Stimulated activated naive CD4-positive, alpha-beta T cell (primary cell): ENCODE results near the gene KLK15.
"Not testable (repeated sequence)": the region's sequence is repeated elsewhere in the genome, so short reads cannot be mapped to it uniquely, and the experiment has no call there.

Experiments
- DNase-seq, 6 experiments: peaks; one replicate each; lab custom pipeline; 2025; lab: John Stamatoyannopoulos, UW

Gene KLK15

DNA sequence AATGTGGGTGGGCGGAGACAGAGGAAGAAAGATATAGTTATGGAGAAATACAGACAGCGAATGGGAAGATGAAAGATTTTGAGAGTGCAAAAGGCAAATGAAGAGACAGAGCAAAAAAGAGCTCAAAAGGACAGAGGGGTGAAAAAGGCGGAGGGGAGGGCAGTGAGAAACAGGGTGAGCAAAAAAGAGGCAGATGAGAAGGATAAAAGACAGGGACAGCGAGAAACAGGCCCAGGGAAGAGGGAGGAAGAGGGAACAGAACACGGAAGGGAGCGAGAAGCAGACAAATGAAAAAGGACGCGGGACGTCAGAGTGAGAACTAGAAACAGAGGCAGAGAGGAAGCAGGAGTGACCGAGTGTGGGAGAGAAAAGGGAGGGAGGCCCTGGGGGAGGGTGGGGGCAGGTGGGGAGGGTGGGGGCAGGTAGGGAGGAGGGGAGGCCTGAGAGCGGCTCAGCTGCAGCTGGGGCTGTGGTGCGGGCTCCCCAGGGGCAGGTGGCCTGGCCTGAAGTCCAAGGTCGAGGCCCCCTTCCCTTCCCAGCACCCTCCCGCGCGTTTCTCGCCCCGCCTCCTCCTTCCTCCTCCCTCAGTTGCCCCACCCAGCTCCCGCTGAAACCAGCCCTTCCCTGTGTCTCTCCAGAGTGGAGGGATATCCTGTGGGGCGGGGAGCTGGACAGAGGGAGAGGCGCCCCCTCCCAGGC lies 12.7 kb downstream of the KLK15 start:
- no peak for DNase-seq

GRCh38 chr19:50820086-50820485 lies 13.3 kb downstream of the KLK15 start:
- no peak for DNase-seq

DNA sequence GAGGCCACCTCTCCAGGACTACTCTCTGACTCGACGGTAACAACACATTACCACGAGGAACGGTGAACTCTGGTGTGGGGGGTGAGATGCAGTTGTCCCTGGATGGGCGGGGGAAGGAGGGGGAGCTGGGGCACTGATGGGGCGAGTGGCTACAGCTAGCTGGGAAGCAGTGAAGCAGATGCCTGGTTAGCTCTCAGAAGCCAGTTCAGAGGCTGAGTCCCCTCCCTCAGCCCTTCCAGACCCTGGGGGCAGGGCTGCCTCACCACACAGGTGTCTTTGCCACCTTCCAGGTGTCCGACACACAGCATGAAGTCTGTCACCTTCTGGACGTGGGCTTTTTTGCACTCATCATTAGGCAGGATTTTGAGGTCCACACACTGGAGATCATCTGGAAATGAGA lies 13.7 kb downstream of the KLK15 start:
- no peak for DNase-seq

GRCh38 chr19:50818859-50819472 lies 14.4 kb downstream of the KLK15 start:
- no peak for DNase-seq

DNA sequence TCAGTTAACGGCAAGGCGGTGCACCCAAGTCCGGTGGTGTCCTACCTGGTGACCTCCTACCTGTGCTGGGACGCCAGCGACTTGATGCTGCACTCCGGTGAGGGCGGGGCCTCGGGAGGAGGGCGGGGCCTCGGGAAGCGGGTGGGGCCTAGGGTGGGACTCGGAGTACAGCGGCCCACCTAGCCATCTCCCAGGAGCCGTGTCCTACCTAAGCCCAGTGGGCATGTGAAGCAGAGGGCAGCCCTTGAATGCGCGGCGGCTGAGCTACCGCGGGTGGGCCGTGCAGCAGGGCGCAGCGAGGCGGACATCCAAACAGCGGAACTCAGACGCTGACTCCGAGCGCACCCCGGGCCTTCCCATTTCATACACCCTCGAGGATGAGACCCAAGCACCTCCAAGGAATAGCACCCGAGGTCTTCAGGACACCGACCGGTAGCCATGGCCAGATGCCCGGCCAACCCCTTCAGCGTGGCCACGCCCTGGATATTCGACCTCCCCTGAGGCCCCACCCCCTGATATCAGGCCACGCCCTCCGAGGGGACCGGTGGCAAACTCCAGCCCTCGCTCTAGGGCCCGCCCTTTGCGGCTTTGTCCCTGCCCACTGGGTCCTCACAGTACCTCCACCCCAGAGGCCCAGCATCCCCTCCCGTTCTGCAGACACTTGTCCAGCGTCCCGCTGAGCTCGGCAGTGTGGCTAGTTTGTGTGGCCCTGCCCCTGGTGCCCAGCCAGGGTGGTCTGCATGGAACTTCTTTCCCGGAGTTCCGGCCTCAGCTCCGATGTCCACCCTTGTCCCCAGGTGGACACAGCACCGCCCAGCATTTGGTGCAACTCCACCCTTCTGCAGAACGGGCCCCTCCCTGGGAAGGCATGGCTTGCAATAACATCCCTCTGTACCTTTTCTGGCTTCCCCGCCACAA lies 15.2 kb downstream of the KLK15 start:
- DNase-seq = peak in 1 of 6 experiments; percentile 8

GRCh38 chr19:50815439-50815838 lies 17.9 kb downstream of the KLK15 start:
- no peak for DNase-seq

DNA sequence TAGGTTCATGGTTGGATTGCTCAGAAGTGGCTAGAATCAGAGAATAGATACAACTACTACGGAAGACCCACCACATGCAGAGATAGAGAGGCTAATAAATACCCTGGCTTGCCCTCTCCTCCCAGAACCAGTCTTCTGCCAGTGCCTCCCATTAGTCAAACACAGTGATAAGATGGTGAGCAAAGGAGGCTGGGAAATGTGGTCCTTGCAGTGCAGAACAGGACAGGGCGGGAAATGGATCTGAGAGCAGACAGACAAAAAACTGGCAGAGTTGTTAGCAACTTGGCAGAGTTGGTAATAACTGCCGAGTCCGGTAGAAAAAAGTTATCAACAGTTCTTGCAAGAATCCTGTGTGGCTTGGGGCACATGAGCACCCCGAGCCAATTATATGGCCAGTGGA lies 18.5 kb downstream of the KLK15 start:
- no peak for DNase-seq

DNA sequence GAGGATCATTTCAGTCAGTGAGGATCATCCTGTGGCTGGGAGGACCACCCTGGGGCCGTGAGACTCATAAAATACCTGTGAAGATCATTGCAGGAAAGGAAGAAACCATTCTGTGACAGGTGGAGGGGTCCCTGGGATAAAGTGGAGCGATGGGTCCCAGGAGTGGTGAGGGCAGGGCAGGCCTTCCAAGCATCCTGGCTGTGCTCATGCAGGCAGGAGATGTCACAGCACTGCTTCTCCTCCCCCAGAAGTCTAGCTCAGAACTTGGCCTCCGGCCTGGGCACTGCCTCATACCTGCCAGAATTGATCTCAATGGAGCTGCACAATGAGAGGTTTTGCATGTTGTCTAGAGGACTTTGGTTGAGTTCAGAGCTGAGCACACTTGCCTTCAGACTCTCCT lies 20.9 kb downstream of the KLK15 start:
- no peak for DNase-seq

GRCh38 chr19:50811622-50812238 lies 21.6 kb downstream of the KLK15 start:
- not testable (repeated sequence) for DNase-seq

DNA sequence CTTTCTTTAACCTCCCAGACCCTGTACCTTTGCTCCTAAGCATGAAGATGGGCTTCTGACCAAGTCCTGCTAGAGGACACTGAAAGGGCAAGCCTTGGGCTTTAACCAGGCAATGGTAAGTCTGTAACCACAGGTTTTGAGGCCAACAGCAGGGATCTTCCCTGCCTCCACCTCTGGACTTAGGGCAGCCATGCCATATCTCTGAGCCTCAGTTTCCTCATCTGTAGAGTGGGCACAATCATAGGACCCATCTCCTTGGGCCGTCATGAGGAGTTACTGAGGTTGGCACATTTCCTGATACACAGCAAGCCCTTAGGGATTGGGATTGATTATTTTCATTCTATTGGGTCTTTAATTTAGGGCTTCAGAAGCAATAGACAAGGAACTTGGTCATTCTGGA lies 24.5 kb downstream of the KLK15 start:
- DNase-seq = no peak

DNA sequence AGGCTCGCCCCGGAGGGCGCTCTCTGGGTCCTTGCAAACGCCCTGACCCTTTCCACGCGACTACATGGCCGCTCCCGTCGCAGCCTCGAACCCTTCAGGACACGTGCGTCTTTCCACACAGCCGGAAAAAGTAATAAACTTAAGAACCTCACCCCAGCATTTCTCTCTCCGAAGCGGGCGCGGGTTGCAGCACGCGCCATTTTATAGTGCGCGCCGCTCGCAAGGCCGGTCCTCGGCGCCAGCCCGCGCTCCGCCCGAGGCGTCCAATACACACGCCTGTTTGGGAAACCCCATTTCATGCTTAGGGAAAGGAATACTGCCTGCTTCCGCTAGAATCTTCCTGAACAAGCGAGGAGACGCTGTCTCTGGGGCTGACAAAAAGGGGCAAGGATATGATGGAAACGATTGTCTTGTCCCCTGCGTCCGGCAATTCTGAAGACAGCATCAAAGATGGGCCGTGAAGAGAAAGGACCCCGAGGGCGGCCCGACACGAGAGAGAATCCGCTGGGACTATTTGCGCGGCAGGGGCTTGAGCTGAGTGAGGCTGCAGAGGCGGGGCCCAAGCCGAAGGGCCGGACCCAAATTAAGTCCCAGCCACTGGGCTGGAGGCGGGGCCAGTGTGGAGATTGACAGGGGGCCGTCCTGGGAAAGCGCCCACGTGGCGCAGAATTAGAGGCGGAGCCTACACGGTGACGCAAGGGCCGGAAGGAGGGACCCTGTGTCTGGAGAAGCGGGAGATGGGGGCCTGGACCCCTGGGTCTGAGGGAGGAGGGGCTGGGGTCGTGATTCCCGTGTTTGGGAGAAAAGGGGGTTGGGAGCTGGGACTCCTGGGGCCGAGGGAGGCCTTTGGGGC lies 28.7 kb downstream of the KLK15 start:
- DNase-seq = peak; percentile 89 to 99 (median 97)

GRCh38 chr19:50803633-50804419 lies 29.5 kb downstream of the KLK15 start:
- DNase-seq = peak in 2 of 6 experiments; percentile 38 to 45

DNA sequence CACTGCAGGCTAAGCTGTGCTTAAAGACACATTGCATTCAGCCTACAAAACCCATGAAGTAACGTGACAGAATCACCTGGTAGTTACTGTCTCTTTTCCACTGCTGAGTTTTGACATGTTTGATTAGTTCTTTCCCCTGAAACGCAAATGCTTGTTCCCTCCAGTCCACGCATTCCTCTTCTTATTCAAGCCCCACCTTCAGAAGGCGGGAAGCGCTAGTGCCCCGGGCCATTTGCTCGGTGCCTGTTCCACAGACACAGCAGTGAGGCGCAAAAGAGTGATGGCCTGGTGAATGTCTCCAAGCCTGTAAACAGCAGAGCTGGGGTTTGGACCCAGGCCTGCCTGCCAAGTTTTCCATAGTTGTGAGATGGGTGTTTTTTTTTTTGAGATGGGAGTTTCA lies 32.3 kb downstream of the KLK15 start:
- no peak for DNase-seq

DNA sequence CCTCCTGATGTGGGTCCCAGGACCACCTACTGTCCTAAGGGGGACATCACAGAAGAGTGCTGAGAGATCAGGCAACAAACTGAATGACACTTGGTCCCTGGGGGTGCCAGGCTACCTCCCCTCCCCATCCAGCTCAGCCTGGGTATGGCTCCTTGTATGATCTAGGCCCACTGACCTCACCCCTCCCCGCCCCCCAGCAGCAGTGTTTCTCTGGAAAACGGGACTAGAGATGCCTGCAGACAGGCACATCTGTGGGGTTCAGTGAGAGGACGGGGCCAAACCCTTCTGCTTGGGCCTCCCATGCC lies 33.9 kb downstream of the KLK15 start:
- DNase-seq = no peak

DNA sequence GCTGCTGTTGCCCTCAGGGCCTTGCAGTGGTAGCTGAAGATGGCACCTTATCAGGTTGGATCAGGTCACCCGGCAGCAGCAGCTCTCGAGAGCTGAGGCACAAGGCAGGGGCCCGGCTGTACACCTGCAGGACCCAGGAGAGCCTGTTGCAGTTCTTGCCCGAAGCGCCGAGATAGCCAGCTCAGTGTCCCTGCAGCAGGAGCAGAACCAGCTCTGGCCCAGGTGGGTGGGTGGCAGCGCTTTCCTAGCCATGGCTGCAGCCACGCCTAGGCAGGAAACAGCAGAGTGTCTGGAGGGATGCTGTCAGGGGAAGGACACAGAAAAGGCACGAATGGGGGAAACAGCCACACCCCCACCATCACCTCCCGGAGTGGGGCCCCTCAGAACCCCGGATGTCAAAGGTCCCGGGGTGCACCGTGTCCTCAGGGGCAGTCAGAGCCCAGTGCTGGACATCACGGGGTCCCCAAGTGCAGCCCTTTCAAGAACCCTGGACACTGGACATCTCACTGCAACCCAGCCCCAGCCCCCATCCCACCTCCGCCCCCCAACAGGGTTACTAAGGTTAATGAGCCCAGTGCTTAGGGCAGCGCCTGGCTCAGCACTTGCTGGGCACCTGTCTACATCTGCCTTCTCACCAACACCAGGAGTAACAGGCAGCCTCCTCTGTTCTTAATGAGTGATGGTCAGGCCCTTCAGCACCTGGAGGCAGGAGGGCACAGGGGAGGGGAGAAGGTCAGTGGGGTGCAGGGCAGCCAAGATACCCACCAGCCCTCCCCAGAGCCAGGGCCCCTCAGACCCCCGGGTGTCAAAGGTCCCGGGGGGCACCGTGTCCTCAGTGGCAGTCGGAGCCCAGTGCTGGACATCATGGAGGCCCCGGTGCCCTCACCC lies 34.5 kb downstream of the KLK15 start:
- DNase-seq = no peak

GRCh38 chr19:50797781-50798658 lies 35.4 kb downstream of the KLK15 start:
- DNase-seq = no peak

- no peak for DNase-seq
These were observed 36.0 kb downstream of the KLK15 start for GRCh38 chr19:50797429-50797780.

DNA sequence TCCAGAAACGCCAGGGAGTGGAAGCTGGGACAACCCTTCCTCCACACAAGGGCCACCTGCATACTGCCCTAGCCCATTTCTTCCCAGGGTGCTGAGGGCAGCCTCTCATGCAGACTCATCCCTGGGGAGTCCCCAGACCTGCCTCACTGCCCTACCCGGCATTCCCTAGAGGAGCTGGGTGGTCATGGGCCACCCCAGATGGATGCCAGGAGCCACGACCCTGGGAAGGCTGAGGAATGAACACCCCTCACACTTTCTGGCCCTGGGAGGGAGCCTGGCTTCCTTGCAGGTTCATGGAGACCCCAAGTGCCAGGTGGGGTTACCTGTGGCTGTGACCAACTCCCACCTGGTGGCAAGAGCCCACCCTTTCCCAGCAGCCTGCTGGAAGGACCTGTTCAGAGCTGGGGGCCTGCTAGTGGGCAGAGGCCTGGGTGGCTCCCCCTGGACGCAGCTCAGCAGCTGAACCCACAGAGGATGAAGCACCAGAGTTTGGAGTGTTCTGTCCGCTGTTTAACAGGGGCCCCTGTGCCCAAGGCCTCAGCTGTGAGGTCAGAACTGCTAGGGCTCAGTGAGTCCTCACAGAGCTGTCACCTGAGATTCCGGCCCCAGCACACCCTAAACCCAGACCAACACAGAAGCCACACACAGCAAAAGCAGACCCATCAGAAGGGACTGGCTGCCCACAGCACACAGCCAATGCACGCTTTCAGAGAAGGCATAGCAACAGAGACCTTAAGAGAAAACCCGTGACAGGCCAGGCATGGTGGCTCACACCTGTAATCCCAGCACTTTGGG lies 36.5 kb downstream of the KLK15 start:
- DNase-seq = no peak
